Naive B cell (primary cell): ENCODE results near the gene BUD13. TPM values are rescaled to one million over a fixed set of nuclear protein-coding genes. Genes with fewer than 3 reads are reported as not detected.
A peak's percentile ranks its signal among the peaks of the same experiment; 100 is the strongest.

Experiments used
- ATAC-seq, 2 donors: fragments of 150-1000 bp; cut with Tn5 transposase; 2 replicates each; pipeline ENCODE4 v1.10.0; 2021; ENCODE audit warnings: low read depth in 2 of 2, mild to moderate bottlenecking in 2 of 2, moderate library complexity in 2 of 2
- DNase-seq: peaks from one replicate; pipeline ENCODE4 v3.0.0; 2022
- H3K27ac Mint-ChIP-seq, 6 donors: one replicate each; pipeline ENCODE4 v1.8.0; 2020 to 2022; ENCODE audit warnings: mild to moderate bottlenecking in 6 of 6, mixed read lengths in 6 of 6, moderate library complexity in 5 of 6, inconsistent platforms in 2 of 6
- H3K27me3 Mint-ChIP-seq, 3 donors: one replicate each; pipeline ENCODE4 v1.8.0; 2021 to 2022; ENCODE audit warnings: mixed read lengths in 3 of 3, mild to moderate bottlenecking in 1 of 3
- H3K36me3 Mint-ChIP-seq, 2 donors: one replicate each; pipeline ENCODE4 v1.8.0; 2020 to 2022; ENCODE audit warnings: mixed read lengths in 2 of 2, inconsistent platforms in 1 of 2, mild to moderate bottlenecking in 1 of 2
- H3K4me1 Mint-ChIP-seq, 3 donors: one replicate each; pipeline ENCODE4 v1.8.0; 2020 to 2022; ENCODE audit warnings: mixed read lengths in 3 of 3, inconsistent platforms in 1 of 3, mild to moderate bottlenecking in 1 of 3, moderate library complexity in 1 of 3
- H3K4me3 Mint-ChIP-seq, 8 donors: one replicate each; pipeline ENCODE4 v1.8.0; 2020 to 2022; ENCODE audit warnings: mild to moderate bottlenecking in 8 of 8, mixed read lengths in 8 of 8, moderate library complexity in 8 of 8, inconsistent platforms in 2 of 8
- H3K9me3 Mint-ChIP-seq, 7 donors: one replicate each; pipeline ENCODE4 v1.8.0; 2020 to 2022; ENCODE audit warnings: mixed read lengths in 7 of 7, mild to moderate bottlenecking in 5 of 7, inconsistent platforms in 2 of 7, moderate library complexity in 1 of 7
- polyA plus RNA-seq, 6 donors: library from polyadenylated mRNA; unstranded; fragments of 300-500 nt; fragmentation: Illumina TruSeq; gene quantifications; one replicate each; pipeline ENCODE4 v1.2.3, GENCODE V29; 2021; ENCODE audit warnings: low read depth in 6 of 6

BUD13 gene
- 10 to 100 TPM in 4 of 6 donors, 1 to 10 TPM in 2; 5.0 to 17.7 (median 13.6) TPM for polyA plus RNA-seq

GRCh38 chr11:116772443-116773202 is at the start of gene BUD13:
Gene BUD13, minus strand, starts transcription at chr11:116772987. Its CDS starts 23 bp downstream, at chr11:116772964.
- H3K27me3 Mint-ChIP-seq: no peaks in the 10 kb centered on the region
- peaks cover 0 to 8% of the 10 kb centered on the region in 2 donors for H3K36me3 Mint-ChIP-seq
- H3K27ac Mint-ChIP-seq: peak within 1 kb of the TSS; percentile 98 to 100 (median 99)
- ATAC-seq (peak; percentile 90 to 92), DNase-seq (peak; percentile 95)
- H3K9me3 Mint-ChIP-seq: no peaks in the 10 kb centered on the region
- peaks cover 26 to 36% (median 32%) of the 10 kb centered on the region in 3 donors for H3K4me1 Mint-ChIP-seq
- peak within 1 kb of the TSS; percentile 94 to 100 (median 99) for H3K4me3 Mint-ChIP-seq

GRCh38 chr11:116822575-116822974 is 49.8 kb upstream of the BUD13 start:
- Mint-ChIP-seq H3K9me3 (no peaks in the 10 kb centered on the region), H3K27ac (no peak overlapping the region), H3K4me3 (no peak overlapping the region), H3K27me3 (peaks cover 0 to 4% (median 0%) of the 10 kb centered on the region in 3 donors), H3K36me3 (no peaks in the 10 kb centered on the region), H3K4me1 (no peaks in the 10 kb centered on the region)
- DNase-seq (no peak), ATAC-seq (no peak)

GRCh38 chr11:116821050-116821918 is 48.5 kb upstream of the BUD13 start:
- ATAC-seq (no peak), DNase-seq (no peak)
- H3K27me3 Mint-ChIP-seq: peaks cover 0 to 4% (median 0%) of the 10 kb centered on the region in 3 donors
- H3K4me1 Mint-ChIP-seq: no peaks in the 10 kb centered on the region
- H3K9me3 Mint-ChIP-seq: no peaks in the 10 kb centered on the region
- no peak overlapping the region for H3K4me3 Mint-ChIP-seq
- H3K27ac Mint-ChIP-seq: no peak overlapping the region
- no peaks in the 10 kb centered on the region for H3K36me3 Mint-ChIP-seq

- Mint-ChIP-seq H3K27me3 (peaks cover 0 to 4% (median 0%) of the 10 kb centered on the region in 3 donors), H3K27ac (no peak overlapping the region), H3K4me1 (no peaks in the 10 kb centered on the region), H3K9me3 (no peaks in the 10 kb centered on the region), H3K36me3 (no peaks in the 10 kb centered on the region), H3K4me3 (no peak overlapping the region)
- ATAC-seq (no peak), DNase-seq (no peak)
These were observed 46.3 kb upstream of the BUD13 start for GRCh38 chr11:116819049-116819448.

- H3K4me1 Mint-ChIP-seq: no peaks in the 10 kb centered on the region
- DNase-seq: no peak
- H3K9me3 Mint-ChIP-seq: peaks cover 0 to 3% (median 0%) of the 10 kb centered on the region in 7 donors
- H3K27me3 Mint-ChIP-seq: no peaks in the 10 kb centered on the region
- ATAC-seq: no peak
- no peak overlapping the region for H3K4me3 Mint-ChIP-seq
- no peak overlapping the region for H3K27ac Mint-ChIP-seq
- no peaks in the 10 kb centered on the region for H3K36me3 Mint-ChIP-seq
These were observed 41.7 kb upstream of the BUD13 start for GRCh38 chr11:116814502-116814901.

GRCh38 chr11:116813781-116814471 is 41.1 kb upstream of the BUD13 start:
- no peak for ATAC-seq
- Mint-ChIP-seq H3K4me1 (no peaks in the 10 kb centered on the region), H3K9me3 (peaks cover 0 to 3% (median 0%) of the 10 kb centered on the region in 7 donors), H3K4me3 (no peak overlapping the region), H3K36me3 (no peaks in the 10 kb centered on the region), H3K27me3 (peaks cover 0 to 3% (median 3%) of the 10 kb centered on the region in 3 donors), H3K27ac (no peak overlapping the region)
- DNase-seq: no peak

- peaks cover 0 to 3% (median 0%) of the 10 kb centered on the region in 7 donors for H3K9me3 Mint-ChIP-seq
- H3K4me1 Mint-ChIP-seq: no peaks in the 10 kb centered on the region
- no peak overlapping the region for H3K4me3 Mint-ChIP-seq
These were observed 40.4 kb upstream of the BUD13 start for GRCh38 chr11:116813170-116813569.

GRCh38 chr11:116812109-116812508 is 39.3 kb upstream of the BUD13 start:
- H3K4me3 Mint-ChIP-seq: no peak overlapping the region
- no peak overlapping the region for H3K27ac Mint-ChIP-seq
- H3K36me3 Mint-ChIP-seq: no peaks in the 10 kb centered on the region

More at GRCh38 chr11:116813170-116813569, 40.4 kb upstream of the BUD13 start:
- peak overlapping the region in 1 of 6 donors; percentile 20 for H3K27ac Mint-ChIP-seq
- DNase-seq (no peak), ATAC-seq (no peak)
- H3K36me3 Mint-ChIP-seq: no peaks in the 10 kb centered on the region
- peaks cover 3 to 11% (median 5%) of the 10 kb centered on the region in 3 donors for H3K27me3 Mint-ChIP-seq

GRCh38 chr11:116811194-116811593 is 38.4 kb upstream of the BUD13 start:
- H3K4me3 Mint-ChIP-seq: no peak overlapping the region
- peaks cover 10 to 20% (median 14%) of the 10 kb centered on the region in 3 donors for H3K27me3 Mint-ChIP-seq
- no peak for ATAC-seq
- no peak overlapping the region for H3K27ac Mint-ChIP-seq
- H3K4me1 Mint-ChIP-seq: no peaks in the 10 kb centered on the region
- H3K36me3 Mint-ChIP-seq: no peaks in the 10 kb centered on the region
- no peak for DNase-seq
- H3K9me3 Mint-ChIP-seq: peaks cover 0 to 3% (median 0%) of the 10 kb centered on the region in 7 donors

More at GRCh38 chr11:116812109-116812508, 39.3 kb upstream of the BUD13 start:
- DNase-seq: no peak
- ATAC-seq: no peak
- Mint-ChIP-seq H3K4me1 (no peaks in the 10 kb centered on the region), H3K27me3 (peaks cover 10 to 20% (median 14%) of the 10 kb centered on the region in 3 donors), H3K9me3 (peaks cover 0 to 3% (median 0%) of the 10 kb centered on the region in 7 donors)

GRCh38 chr11:116808262-116809175 is 35.7 kb upstream of the BUD13 start:
- DNase-seq: no peak

GRCh38 chr11:116807601-116808261 is 34.9 kb upstream of the BUD13 start:
- H3K4me3 Mint-ChIP-seq: no peak overlapping the region
- no peak for DNase-seq
- H3K27me3 Mint-ChIP-seq: peaks cover 13 to 28% (median 25%) of the 10 kb centered on the region in 3 donors
- peaks cover 0 to 3% (median 0%) of the 10 kb centered on the region in 7 donors for H3K9me3 Mint-ChIP-seq
- no peaks in the 10 kb centered on the region for H3K36me3 Mint-ChIP-seq
- H3K27ac Mint-ChIP-seq: no peak overlapping the region
- no peak for ATAC-seq
- H3K4me1 Mint-ChIP-seq: no peaks in the 10 kb centered on the region

More at GRCh38 chr11:116808262-116809175, 35.7 kb upstream of the BUD13 start:
- Mint-ChIP-seq H3K4me1 (no peaks in the 10 kb centered on the region), H3K27ac (peak overlapping the region in 1 of 6 donors; percentile 20), H3K36me3 (no peaks in the 10 kb centered on the region), H3K4me3 (no peak overlapping the region), H3K9me3 (peaks cover 0 to 3% (median 0%) of the 10 kb centered on the region in 7 donors), H3K27me3 (peaks cover 13 to 27% (median 20%) of the 10 kb centered on the region in 3 donors)
- ATAC-seq: no peak

GRCh38 chr11:116804001-116804400 is 31.2 kb upstream of the BUD13 start:
- no peak overlapping the region for H3K4me3 Mint-ChIP-seq
- peaks cover 22 to 29% (median 29%) of the 10 kb centered on the region in 3 donors for H3K27me3 Mint-ChIP-seq
- ATAC-seq (no peak), DNase-seq (no peak)
- no peaks in the 10 kb centered on the region for H3K4me1 Mint-ChIP-seq
- no peaks in the 10 kb centered on the region for H3K9me3 Mint-ChIP-seq
- peak overlapping the region in 2 of 6 donors; percentile 35 to 38 for H3K27ac Mint-ChIP-seq
- no peaks in the 10 kb centered on the region for H3K36me3 Mint-ChIP-seq
